ENCODE results near the gene NEK6.

NEK6 gene

DNA sequence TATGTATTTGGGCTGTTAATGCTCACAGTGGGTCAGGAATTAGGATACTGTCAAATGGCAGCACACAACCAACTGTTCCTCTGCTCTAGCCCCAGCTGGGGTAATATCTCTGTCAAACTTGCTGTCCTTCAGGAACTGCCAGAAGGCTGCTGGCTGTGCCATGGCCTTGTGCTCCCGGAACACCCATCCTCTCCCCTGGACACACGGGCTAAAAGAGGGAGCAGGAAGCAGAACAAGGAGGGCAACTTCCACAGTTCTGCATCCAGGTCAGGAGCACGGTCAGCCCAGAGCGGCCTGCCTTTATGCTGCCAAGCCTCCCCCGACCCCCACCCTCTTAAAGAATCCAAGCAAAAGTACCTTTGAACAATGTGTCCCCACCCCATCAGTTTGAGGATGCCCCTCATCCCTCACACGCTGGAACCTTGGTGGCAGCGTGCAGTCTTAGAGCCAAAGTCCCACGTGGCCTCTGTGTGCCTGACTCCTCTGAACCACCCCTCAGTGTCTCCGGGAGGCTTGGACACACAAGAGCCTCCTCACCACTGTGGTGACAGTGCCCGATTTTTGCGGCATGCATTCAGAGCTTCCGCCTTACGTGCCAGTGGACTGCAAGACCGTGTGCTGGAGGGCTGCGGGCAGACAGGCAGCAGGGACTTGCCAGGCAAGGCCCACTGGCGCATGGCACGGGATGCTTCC is 96.7 kb downstream of the NEK6 start:
- Histone ChIP-seq H3K27ac (ENCODE audit: low read length) (no peak overlapping the region), H3K9me3 (ENCODE audit: control insufficient read depth, insufficient read depth, low read length) (no peaks in the 10 kb centered on the region), H3K27me3 (ENCODE audit: control insufficient read depth, insufficient read depth, low read length) (no peaks in the 10 kb centered on the region), H3K4me3 (ENCODE audit: low read length) (no peak overlapping the region), H3K4me1 (ENCODE audit: control insufficient read depth, insufficient read depth, low read length) (peaks cover 1% of the 10 kb centered on the region; the same call in 1 of the 2 replicates), H3K36me3 (ENCODE audit: control insufficient read depth, insufficient read depth, low read length) (peaks cover 36% of the 10 kb centered on the region)
- WGBS (ENCODE audit: insufficient coverage, insufficient read length) = no CpG with 5 or more reads among the region's 17 CpGs
- DNase-seq (ENCODE audit: low read depth, low spot score) = no peak

- peaks cover 32% of the 10 kb centered on the region for H3K36me3 ChIP-seq (ENCODE audit: control insufficient read depth, insufficient read depth, low read length)
- DNase-seq (ENCODE audit: low read depth, low spot score) = no peak
- no peak overlapping the region for H3K4me3 ChIP-seq (ENCODE audit: low read length)
- no peaks in the 10 kb centered on the region for H3K9me3 ChIP-seq (ENCODE audit: control insufficient read depth, insufficient read depth, low read length)
- H3K27ac ChIP-seq (ENCODE audit: low read length) = no peak overlapping the region
- H3K27me3 ChIP-seq (ENCODE audit: control insufficient read depth, insufficient read depth, low read length) = no peaks in the 10 kb centered on the region
- 0 out of 2 replicates have a peak, but pooled peaks cover 1% of the 10 kb centered on the region for H3K4me1 ChIP-seq (ENCODE audit: control insufficient read depth, insufficient read depth, low read length)
- no CpG with 5 or more reads among the region's 21 CpGs for WGBS (ENCODE audit: insufficient coverage, insufficient read length)
Observed at GRCh38 chr9:124355039-124355940, 97.5 kb downstream of the NEK6 start.

GRCh38 chr9:124355941-124356744 is 98.4 kb downstream of the NEK6 start:
- Histone ChIP-seq H3K4me3 (ENCODE audit: low read length) (no peak overlapping the region), H3K4me1 (ENCODE audit: control insufficient read depth, insufficient read depth, low read length) (no peaks in the 10 kb centered on the region), H3K27me3 (ENCODE audit: control insufficient read depth, insufficient read depth, low read length) (no peaks in the 10 kb centered on the region), H3K27ac (ENCODE audit: low read length) (no peak overlapping the region), H3K9me3 (ENCODE audit: control insufficient read depth, insufficient read depth, low read length) (no peaks in the 10 kb centered on the region), H3K36me3 (ENCODE audit: control insufficient read depth, insufficient read depth, low read length) (peaks cover 24% of the 10 kb centered on the region)
- no peak for DNase-seq (ENCODE audit: low read depth, low spot score)
- WGBS (ENCODE audit: insufficient coverage, insufficient read length) = no CpG with 5 or more reads among the region's 15 CpGs

- Histone ChIP-seq H3K4me3 (ENCODE audit: low read length) (no peak overlapping the region), H3K27ac (ENCODE audit: low read length) (no peak overlapping the region), H3K27me3 (ENCODE audit: control insufficient read depth, insufficient read depth, low read length) (no peaks in the 10 kb centered on the region), H3K9me3 (ENCODE audit: control insufficient read depth, insufficient read depth, low read length) (no peaks in the 10 kb centered on the region), H3K36me3 (ENCODE audit: control insufficient read depth, insufficient read depth, low read length) (peaks cover 21% of the 10 kb centered on the region), H3K4me1 (ENCODE audit: control insufficient read depth, insufficient read depth, low read length) (no peaks in the 10 kb centered on the region)
- DNase-seq (ENCODE audit: low read depth, low spot score) = no peak
- WGBS (ENCODE audit: insufficient coverage, insufficient read length) = no CpG with 5 or more reads among the region's 19 CpGs
Observed at GRCh38 chr9:124356745-124357390, 99.1 kb downstream of the NEK6 start.

DNA sequence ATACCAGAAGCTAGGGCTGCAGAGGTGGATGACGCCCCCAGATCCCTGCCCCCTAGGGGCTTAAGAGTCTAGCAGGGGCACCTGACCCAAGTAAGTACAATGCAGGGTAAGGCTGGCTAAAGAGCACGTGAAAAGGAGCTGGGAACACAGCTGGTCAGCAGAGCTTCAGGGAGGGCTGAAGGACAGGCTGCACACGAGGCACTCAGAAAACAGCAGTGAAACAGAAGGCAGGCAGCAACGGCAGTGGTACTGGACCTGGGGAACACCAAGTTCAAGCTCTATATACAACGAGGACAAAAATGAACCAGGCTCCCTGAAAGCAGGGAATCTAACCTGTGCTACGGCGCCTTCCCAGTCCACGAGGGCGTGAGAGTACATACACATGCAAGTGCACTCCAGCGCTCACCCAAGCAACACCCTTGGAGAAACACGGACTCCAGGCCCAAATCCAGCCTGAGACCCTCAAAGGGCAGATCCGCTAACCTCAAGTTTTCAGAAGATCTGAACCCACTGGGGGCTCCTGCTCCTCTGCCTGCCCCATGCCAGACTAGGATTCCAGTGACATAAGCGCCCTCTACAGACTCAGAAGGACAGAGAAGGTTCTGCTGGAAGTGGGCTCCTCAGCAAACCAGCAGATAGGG is 100.1 kb downstream of the NEK6 start:
- no CpG with 5 or more reads among the region's 13 CpGs for WGBS (ENCODE audit: insufficient coverage, insufficient read length)
- H3K4me1 ChIP-seq (ENCODE audit: control insufficient read depth, insufficient read depth, low read length) = no peaks in the 10 kb centered on the region
- no peaks in the 10 kb centered on the region for H3K9me3 ChIP-seq (ENCODE audit: control insufficient read depth, insufficient read depth, low read length)
- no peaks in the 10 kb centered on the region for H3K27me3 ChIP-seq (ENCODE audit: control insufficient read depth, insufficient read depth, low read length)
- no peak overlapping the region for H3K4me3 ChIP-seq (ENCODE audit: low read length)
- no peak for DNase-seq (ENCODE audit: low read depth, low spot score)
- no peak overlapping the region for H3K27ac ChIP-seq (ENCODE audit: low read length)
- H3K36me3 ChIP-seq (ENCODE audit: control insufficient read depth, insufficient read depth, low read length) = peaks cover 15% of the 10 kb centered on the region

GRCh38 chr9:124358631-124359030 is 100.9 kb downstream of the NEK6 start:
- Histone ChIP-seq H3K36me3 (ENCODE audit: control insufficient read depth, insufficient read depth, low read length) (peaks cover 8% of the 10 kb centered on the region), H3K4me1 (ENCODE audit: control insufficient read depth, insufficient read depth, low read length) (no peaks in the 10 kb centered on the region), H3K27ac (ENCODE audit: low read length) (no peak overlapping the region), H3K27me3 (ENCODE audit: control insufficient read depth, insufficient read depth, low read length) (no peaks in the 10 kb centered on the region), H3K9me3 (ENCODE audit: control insufficient read depth, insufficient read depth, low read length) (no peaks in the 10 kb centered on the region), H3K4me3 (ENCODE audit: low read length) (no peak overlapping the region)
- DNase-seq (ENCODE audit: low read depth, low spot score) = no peak
- WGBS (ENCODE audit: insufficient coverage, insufficient read length) = no CpG with 5 or more reads among the region's 13 CpGs

GRCh38 chr9:124359426-124359825 is 101.7 kb downstream of the NEK6 start:
- Histone ChIP-seq H3K9me3 (ENCODE audit: control insufficient read depth, insufficient read depth, low read length) (no peaks in the 10 kb centered on the region), H3K27ac (ENCODE audit: low read length) (no peak overlapping the region), H3K27me3 (ENCODE audit: control insufficient read depth, insufficient read depth, low read length) (no peaks in the 10 kb centered on the region), H3K4me3 (ENCODE audit: low read length) (no peak overlapping the region), H3K4me1 (ENCODE audit: control insufficient read depth, insufficient read depth, low read length) (no peaks in the 10 kb centered on the region), H3K36me3 (ENCODE audit: control insufficient read depth, insufficient read depth, low read length) (peaks cover 8% of the 10 kb centered on the region)
- no peak for DNase-seq (ENCODE audit: low read depth, low spot score)
- WGBS (ENCODE audit: insufficient coverage, insufficient read length) = no CpG with 5 or more reads among the region's 6 CpGs

DNA sequence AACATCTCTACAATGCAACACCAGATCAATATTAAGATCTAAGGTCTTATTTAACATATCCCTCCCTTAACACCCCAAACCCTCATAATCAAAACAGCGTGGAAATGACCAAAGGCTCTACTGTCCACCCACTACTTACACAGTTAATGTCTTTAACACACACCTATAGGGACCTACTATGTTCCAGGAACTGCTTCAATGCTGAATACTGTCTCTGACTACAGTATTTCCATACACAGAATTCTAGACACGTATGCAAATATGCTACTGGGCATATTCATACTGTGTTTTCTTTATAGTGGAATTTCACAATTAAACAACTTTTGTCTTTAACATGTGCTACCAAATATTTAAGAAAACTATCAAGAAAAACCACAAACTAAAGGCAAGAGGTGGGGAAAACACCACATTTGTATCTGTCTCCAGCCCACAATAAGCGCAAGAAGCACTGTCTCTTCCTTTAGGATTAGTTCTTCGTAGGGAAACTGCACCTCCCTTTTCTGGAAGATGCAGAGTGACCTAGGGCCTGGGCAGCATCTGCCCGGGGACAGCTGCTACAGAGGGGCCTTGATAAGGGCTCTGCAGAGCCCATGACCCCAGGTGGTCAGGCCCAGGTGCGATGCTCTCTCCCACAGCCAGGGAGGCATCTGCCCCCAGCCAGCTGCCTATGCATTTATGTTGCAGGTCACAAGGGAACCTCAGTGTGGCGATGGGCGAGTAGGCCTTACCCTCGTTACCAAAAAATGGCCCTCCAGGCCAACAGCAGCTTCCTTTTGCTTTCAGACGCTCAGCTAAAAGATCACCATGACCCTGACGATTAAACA is 102.3 kb downstream of the NEK6 start:
- no peak overlapping the region for H3K27ac ChIP-seq (ENCODE audit: low read length)
- no peaks in the 10 kb centered on the region for H3K27me3 ChIP-seq (ENCODE audit: control insufficient read depth, insufficient read depth, low read length)
- H3K4me1 ChIP-seq (ENCODE audit: control insufficient read depth, insufficient read depth, low read length) = no peaks in the 10 kb centered on the region
- peaks cover 5% of the 10 kb centered on the region for H3K36me3 ChIP-seq (ENCODE audit: control insufficient read depth, insufficient read depth, low read length)
- 100% methylated on average over 1 of the region's 11 CpGs for WGBS (ENCODE audit: insufficient coverage, insufficient read length)
- H3K9me3 ChIP-seq (ENCODE audit: control insufficient read depth, insufficient read depth, low read length) = no peaks in the 10 kb centered on the region
- H3K4me3 ChIP-seq (ENCODE audit: low read length) = no peak overlapping the region
- DNase-seq (ENCODE audit: low read depth, low spot score) = no peak

DNA sequence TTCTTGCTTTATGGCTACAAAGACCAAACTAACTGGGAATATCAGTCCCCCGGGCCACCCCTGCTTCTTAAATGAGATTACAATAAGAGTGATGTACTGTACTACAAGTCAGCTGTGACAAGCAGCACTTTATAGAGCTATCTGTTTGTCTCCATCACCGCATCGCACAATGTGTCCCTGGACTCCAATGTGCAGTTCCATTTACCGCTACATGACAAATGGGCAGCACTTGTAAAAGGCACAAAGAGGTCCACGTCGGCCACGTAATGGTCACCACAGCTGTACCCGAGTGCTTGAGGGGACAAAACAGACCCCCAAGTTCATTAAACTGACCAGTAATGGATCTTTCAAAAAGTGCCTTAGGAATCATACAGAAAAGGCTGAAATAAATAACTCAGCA is 103.4 kb downstream of the NEK6 start:
- H3K36me3 ChIP-seq (ENCODE audit: control insufficient read depth, insufficient read depth, low read length) = peaks cover under 1% of the 10 kb centered on the region
- no peak overlapping the region for H3K27ac ChIP-seq (ENCODE audit: low read length)
- no peaks in the 10 kb centered on the region for H3K27me3 ChIP-seq (ENCODE audit: control insufficient read depth, insufficient read depth, low read length)
- no peaks in the 10 kb centered on the region for H3K9me3 ChIP-seq (ENCODE audit: control insufficient read depth, insufficient read depth, low read length)
- no CpG with 5 or more reads among the region's 8 CpGs for WGBS (ENCODE audit: insufficient coverage, insufficient read length)
- DNase-seq (ENCODE audit: low read depth, low spot score) = no peak
- H3K4me3 ChIP-seq (ENCODE audit: low read length) = no peak overlapping the region
- no peaks in the 10 kb centered on the region for H3K4me1 ChIP-seq (ENCODE audit: control insufficient read depth, insufficient read depth, low read length)

Measured in iPS DF 6.9 (cell line).